Mesenteric fat pad (tissue), 1 donor: ENCODE measurements around the gene CCDC15. TPM values are rescaled to one million over a fixed set of nuclear protein-coding genes. Genes with fewer than 3 reads are reported as not detected.

Experiments
- DNase-seq: peaks from one replicate; pipeline ENCODE4 v3.0.0-alpha.2; 2020; ENCODE audit warnings: low spot score
- total RNA-seq: library from RNA; stranded (reverse); fragmentation: NEBNext Ultra II Directional; extraction: Animal tissue kit (Norgen Biotek cat#: 25700); gene quantifications from one replicate; pipeline ENCODE4 v1.2.1, GENCODE V29; 2021
- donor health status: DM: yes; HTN: yes; CAD: no.

Gene CCDC15
- total RNA-seq, 1 donor from 2014 or later, result 0.93 TPM

- DNase-seq, result peak; percentile 91
Measured at GRCh38 chr11:125062931-125063428, 109.0 kb downstream of the CCDC15 start, which contains the start of gene SLC37A2. Gene SLC37A2, plus strand, starts transcription at chr11:125063305. Its CDS starts 63 bp downstream, at chr11:125063368.

DNA sequence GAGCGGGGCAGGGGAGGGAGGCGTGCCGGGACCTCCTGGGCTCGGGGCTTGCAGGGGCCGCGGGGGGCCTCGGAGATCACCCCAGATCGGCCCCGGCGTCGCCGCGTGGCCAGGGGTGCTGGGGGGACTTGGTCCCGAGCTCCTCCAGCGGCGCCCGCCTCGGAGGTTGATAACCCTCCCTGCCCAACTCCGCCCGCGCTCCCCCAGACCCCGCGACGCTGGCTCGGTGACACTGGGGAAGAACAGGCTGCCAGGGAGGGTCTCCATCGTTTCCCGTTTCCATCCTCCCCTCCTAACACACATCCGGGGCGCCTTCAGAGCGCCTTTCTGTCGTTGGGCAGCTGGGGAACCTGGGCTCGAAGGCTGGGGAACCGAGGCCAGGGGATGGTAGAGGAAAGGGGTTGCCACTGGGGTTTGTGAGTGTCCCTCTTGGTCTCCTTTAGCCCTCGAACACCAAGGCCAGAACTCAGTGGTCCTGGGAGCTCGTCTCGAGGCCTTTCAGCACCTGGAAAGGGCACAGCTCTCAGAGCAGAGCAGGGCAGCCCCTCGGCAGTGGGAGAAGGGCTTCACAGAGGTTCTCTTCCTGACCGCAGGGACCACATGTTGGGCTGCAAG is 109.5 kb downstream of the CCDC15 start:
- DNase-seq, result peak; percentile 67

- DNase-seq, result no peak
Measured at GRCh38 chr11:125064070-125064469, 110.1 kb downstream of the CCDC15 start.

DNA sequence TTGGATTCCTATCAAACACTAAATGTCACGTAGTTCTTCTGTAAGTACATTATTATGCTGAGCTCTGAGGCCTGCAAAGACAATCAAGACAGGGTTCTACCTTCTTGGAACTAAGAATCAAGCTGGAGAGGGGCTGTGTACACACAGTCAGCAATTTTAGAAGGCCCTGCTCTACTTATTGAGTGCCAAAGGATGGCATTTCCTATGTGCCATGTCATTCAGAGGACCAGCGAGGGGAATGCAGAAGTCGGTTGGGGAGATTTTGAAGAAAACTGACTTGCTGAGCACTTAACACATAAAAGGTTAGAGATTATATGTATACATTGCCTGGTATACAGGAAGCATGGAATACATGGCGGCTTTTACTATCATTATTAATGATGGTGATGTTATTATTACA is 114.4 kb downstream of the CCDC15 start:
- no peak for DNase-seq

GRCh38 chr11:125069008-125069407 is 115.0 kb downstream of the CCDC15 start:
- DNase-seq, result no peak

DNA sequence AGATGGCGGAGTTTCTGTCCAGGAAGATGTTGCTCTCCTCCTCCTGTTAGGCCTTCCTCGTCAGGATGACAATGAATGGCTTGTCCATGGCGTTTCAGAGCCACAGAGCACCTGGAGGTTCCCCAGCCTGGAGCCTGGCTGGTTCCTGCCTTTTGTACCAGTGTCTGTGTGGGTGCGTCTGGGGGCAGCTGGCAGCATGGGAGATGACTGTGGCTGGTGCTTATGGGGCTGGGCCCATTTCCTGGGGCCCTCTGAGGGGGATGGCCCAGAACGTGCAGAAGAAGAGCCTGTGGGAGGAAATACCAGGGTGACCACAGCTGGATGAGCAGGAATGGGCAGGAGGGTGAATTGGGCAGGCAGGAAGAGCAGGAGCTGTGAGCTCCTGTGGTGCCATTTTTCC is 115.8 kb downstream of the CCDC15 start:
- peak; percentile 80 for DNase-seq

GRCh38 chr11:125070699-125071254 is 116.8 kb downstream of the CCDC15 start:
- DNase-seq, result peak; percentile 78

DNA sequence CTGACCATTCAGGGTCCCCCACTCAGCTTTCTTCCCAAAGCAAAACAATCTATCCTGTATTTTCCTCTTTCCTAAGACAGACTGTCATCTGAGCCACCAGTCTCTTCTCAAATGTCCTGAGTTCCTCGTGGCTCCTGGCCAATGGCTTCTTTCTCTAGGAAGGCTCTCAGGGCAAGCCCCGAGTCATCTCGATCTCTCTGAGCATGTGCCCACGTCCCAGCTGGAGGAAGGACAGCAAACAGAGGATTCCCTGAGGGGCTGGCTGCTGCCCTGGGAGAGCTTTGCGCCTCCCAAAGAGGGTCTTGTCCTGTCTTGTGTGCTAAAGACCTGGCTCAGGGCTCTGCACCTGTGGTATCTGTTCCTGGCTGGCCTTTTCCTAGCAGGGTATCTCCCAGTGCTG is 117.4 kb downstream of the CCDC15 start:
- DNase-seq, result no peak

- DNase-seq, result no peak
Measured at GRCh38 chr11:125071846-125072217, 117.8 kb downstream of the CCDC15 start.

DNA sequence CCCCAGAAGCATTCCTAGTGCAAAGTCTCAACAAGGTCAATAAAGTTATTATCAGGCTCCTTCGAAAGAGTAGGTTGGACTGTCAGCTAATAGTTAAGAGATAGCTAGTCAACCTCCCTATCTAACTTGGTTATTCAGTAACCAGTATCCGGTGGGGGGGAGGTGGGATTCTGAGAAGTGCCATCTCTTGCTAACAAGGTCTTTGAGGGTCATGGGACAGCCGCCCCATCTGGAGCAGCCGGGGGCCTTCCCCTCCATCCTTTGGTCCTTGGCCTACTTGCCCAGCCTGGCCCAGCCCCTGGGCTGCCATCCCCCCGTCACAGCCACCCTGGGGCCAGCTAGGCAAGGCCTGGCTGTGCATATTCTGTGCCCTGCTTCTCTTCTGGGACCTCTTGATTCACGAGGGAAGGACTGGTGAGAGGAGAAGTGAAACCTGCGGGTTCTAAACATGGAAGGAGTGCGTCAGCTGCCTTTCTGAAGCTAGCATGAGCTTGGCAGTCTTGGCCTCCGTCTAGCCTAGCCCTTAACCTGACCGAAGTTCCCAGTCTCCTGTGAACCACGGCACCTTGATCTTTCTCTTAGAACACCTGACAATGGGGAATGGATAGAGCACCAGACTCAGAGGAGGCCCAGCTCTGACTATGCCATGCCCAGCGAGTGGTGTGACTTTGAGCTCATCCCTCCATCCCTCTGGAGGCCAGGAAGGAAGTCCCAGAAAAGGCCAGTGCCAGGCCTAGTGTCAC is 118.4 kb downstream of the CCDC15 start:
- no peak for DNase-seq

- no peak for DNase-seq
Measured at GRCh38 chr11:125072961-125073590, 119.1 kb downstream of the CCDC15 start.

DNA sequence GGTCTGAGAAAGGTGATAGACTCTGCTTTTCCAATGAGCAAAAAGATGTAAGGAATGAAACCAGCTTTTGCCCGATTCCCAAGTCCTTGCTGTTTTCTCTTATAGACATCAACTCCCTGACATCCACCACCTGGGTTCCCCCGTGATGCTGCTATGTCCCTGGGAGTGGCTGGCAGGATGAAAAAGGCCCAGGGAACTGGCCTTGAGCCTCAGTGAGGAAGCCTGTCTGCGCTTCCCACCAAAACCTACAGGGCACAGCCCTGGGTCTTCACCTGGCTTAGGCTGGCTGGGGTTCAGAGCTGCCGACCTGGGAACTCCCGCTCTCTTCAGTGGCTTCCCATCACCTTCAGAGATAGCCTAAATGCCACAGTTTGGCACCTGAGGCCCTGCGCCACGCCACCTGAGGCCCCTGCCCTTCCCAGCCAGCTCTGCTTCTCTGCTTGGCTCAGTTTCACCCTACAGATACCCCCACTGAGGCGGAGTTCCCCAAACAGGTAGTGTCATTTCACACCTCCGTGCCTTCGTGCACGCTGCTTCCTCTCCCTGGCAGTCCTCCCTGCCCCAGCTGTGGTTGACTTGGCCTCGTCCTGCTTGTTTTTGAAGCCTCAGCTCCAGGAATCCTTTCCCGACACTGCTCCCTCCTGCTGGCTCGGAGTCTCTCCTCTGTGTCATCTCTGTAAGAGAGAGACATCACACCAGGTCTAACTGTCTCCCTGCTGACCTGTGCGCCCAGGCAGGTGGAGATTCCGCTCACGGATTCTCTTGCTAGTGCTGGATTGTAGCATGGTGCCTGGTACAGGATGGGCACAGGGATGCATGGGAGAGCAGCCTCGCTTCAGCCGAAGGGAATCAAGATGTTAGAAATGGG is 119.8 kb downstream of the CCDC15 start:
- DNase-seq, result no peak

DNA sequence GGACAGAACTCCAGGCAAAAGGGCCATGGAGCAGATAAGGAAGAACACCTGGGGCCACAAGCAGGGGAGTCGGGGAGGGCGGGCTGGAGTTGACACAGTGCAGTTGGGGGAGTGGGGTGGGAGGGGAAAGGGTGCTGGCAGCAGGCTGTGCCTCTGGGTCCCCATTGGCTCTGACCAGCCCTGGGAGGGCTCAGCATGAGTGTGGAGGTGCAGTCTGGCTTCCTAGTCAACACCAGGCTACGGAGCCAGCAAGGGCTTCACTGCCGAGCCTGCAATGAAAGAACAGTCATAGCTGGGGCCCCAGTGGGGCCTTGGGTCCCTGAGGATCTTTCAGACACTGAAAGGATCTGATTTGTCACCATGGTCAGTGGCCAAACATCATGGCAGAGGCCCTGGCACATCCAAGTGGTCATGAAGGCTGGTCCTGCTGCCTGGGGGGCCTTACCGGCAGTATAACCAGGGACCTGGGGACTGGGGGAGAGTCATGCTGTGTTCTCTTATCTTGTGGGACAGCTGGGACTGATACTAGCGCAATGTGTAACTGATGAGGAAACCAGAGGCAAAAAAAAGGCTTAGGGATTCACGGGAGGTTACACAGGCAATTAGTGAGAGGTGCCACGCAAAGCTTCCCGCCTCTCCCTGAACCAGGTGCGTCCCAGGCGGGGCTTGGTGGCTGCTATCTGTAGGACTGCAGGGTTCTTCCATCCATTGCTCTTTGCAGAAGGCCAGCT is 120.7 kb downstream of the CCDC15 start:
- DNase-seq, result peak; percentile 71

DNA sequence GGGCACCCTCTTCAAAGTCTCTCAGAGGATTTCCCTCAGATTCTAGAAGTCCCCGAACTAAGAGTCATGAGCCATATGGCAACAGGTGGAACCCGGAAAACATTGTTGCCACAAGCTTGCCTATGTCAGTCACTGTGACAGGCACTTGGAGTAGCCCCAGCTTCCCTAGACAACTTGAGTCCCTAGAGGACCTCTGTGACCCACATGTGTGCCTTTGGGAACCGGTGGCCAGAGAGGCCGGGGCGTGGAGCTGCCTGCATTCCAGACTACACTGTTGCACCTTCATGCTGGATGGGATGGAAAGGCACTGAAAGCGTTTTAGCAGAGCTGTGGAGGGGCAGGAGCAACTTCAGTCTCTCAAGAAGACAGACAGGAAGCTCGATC is 121.2 kb downstream of the CCDC15 start:
- no peak for DNase-seq

DNA sequence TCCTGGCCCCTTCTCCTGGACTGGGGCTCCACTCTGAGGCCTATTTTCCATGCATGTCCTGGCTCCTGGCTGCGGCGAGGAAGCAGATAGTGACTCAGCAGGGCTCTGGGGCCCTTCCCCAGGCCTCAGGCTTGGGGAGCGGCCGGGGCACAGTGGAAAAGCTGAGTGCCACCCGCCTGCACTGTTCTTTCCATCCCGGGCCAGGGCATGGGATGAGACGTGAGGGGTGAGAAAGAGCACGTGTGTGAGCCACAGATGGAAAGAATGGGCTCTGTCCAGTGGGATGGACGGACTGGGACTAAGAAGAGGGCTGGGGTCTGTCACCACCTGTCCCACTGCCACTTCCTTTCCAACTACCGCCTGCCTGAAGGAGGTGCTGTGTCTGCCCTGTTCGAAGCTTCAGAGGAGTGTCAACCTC is 121.9 kb downstream of the CCDC15 start:
- DNase-seq, result no peak

- DNase-seq, result no peak
Measured at GRCh38 chr11:125076378-125076945, 122.5 kb downstream of the CCDC15 start.

DNA sequence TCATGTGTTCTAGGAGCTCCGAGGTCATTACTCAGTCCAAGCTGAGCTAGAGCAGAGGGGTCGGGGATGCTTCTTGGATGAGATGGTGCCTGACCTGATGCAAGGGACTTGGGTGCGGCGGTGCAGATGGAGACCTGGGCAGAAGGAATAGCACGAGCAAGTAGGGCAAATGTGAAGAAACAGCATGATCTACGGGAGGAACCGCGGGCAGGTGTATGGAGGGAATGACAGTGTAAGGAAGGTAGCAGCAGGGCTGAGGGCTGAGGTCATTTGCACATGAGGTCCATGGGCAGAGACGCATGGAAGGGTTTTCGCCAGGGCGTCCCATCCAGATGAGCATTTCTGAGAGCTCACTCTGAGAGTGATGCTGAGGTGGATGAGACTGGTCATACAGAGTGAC is 124.0 kb downstream of the CCDC15 start:
- no peak for DNase-seq

DNA sequence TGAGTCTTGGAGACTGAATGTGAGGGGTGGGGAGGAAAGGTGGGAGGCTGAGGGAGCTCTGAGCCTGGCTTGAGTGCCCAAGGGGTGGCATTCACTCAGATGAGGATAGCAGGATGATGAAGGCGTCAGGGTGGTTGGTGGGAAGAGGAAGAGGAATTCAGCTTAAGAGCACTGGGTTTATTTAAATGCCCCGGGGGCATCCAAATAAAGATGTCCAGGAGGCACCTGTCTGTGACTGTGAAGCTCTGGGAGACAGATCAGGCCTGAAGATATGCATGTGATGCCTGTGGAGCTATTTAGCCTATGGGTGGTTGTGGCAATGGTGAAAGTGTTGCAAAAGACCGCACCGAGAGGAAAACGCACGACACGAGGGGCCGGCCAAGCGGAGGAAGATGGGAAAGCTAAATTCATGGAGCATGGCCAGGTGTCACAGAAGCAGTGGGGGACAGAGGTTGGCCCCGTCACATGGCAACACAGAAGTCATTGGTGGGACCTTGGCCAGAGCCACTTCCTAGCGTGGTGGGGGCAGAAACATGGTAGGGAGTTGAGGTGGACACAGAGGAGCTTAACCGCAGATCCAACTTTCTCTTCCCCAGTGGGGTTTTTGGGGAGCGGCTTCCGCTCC is 124.6 kb downstream of the CCDC15 start:
- DNase-seq, result no peak

- DNase-seq, result peak; percentile 75
Measured at GRCh38 chr11:125079151-125079877, 125.3 kb downstream of the CCDC15 start.
